Measurements from ENCODE around the gene CFAP74. TPM values are rescaled to one million over a fixed set of nuclear protein-coding genes. Genes with fewer than 3 reads are reported as not detected.

CFAP74 gene
- total RNA-seq, 1 experiment from 2014 or later, result not detected

DNA sequence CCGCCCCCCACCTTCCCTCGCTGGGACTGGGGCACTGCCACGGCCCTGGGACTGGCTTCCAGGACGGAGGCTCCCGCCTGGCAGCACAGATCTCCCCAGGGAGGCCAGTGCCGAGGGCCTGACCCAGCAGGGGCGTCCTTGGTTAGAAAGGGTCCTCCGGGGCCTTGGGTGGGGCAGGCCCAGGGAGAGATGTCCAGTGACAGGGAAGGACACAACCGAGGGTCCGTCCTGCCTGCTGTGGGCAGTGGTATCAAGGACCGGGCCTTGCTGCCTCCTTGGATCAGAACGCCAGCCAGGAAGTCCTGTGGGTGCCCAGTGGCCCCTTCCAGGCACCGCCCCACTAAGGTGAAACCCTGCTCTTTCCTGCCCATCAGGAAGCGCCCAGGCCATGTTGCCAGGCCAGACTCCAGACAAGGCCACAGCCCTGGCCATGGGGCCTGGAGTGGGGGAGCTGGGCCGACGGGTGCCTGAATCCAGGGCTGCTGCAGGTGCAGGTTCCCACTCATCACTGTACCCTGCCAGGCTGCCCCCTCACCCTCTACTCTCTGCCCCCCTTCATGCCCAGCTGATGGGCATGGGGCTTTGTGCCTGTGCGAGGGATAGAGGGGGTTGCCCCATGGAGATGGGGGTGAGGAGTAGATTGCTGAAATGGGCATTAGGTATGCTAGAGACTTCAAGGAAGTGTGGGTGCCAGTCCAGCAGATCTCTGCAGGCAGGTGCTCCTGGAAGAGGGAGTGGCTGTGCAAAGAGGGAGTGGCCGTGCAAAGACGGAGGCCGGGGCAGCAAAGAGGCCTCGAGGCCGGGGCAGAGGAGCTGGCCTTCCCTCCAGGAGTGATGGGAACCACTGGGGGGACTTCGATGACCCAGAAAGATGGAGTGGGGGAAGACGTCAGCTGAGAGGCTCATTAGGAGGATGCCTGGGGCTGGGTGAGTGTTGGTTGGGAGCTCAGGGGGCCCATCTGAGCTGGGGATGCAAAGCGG, 44.5 kb upstream of the CFAP74 start:
- H3K27ac ChIP-seq (ENCODE audit: low read depth, low read length, poor library complexity, severe bottlenecking), result no peak overlapping the region
- H3K4me3 ChIP-seq (ENCODE audit: low read depth, low read length, poor library complexity, severe bottlenecking), result no peak overlapping the region
- ChIA-PET CTCF (no interaction called here), POLR2A (ENCODE audit: low non-redundant PET) (no interaction called here)
- DNase-seq (ENCODE audit: low spot score), result no peak
- peaks cover 5% of the 10 kb centered on the region for H3K4me1 ChIP-seq (ENCODE audit: insufficient read depth, low read length, poor library complexity, severe bottlenecking)
- no peaks in the 10 kb centered on the region for H3K36me3 ChIP-seq (ENCODE audit: insufficient read depth, low read length, poor library complexity, severe bottlenecking)
- TF ChIP-seq, protein P1, sequence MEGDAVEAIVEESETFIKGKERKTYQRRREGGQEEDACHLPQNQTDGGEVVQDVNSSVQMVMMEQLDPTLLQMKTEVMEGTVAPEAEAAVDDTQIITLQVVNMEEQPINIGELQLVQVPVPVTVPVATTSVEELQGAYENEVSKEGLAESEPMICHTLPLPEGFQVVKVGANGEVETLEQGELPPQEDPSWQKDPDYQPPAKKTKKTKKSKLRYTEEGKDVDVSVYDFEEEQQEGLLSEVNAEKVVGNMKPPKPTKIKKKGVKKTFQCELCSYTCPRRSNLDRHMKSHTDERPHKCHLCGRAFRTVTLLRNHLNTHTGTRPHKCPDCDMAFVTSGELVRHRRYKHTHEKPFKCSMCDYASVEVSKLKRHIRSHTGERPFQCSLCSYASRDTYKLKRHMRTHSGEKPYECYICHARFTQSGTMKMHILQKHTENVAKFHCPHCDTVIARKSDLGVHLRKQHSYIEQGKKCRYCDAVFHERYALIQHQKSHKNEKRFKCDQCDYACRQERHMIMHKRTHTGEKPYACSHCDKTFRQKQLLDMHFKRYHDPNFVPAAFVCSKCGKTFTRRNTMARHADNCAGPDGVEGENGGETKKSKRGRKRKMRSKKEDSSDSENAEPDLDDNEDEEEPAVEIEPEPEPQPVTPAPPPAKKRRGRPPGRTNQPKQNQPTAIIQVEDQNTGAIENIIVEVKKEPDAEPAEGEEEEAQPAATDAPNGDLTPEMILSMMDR (conservative IDR thresholded peaks at IDR 0.05; ENCODE audit: low read depth, low read length), result no peak
- TF ChIP-seq EZH2 (IDR thresholded peaks at IDR 0.05; ENCODE audit: borderline replicate concordance, low read depth, low read length, poor library complexity, severe bottlenecking), result no peak
- intact Hi-C loops (cut with micrococcal nuclease; ENCODE audit: unreplicated experiment), result no loop called here
- no peaks in the 10 kb centered on the region for H3K9me3 ChIP-seq (ENCODE audit: low read depth, low read length, poor library complexity, severe bottlenecking)
- H3K27me3 ChIP-seq (replicated peaks; ENCODE audit: insufficient read depth, low read depth, low read length, poor library complexity), result peaks cover 41% of the 10 kb centered on the region
- no TSS peak for BruUV-seq (replicated peaks)

DNA sequence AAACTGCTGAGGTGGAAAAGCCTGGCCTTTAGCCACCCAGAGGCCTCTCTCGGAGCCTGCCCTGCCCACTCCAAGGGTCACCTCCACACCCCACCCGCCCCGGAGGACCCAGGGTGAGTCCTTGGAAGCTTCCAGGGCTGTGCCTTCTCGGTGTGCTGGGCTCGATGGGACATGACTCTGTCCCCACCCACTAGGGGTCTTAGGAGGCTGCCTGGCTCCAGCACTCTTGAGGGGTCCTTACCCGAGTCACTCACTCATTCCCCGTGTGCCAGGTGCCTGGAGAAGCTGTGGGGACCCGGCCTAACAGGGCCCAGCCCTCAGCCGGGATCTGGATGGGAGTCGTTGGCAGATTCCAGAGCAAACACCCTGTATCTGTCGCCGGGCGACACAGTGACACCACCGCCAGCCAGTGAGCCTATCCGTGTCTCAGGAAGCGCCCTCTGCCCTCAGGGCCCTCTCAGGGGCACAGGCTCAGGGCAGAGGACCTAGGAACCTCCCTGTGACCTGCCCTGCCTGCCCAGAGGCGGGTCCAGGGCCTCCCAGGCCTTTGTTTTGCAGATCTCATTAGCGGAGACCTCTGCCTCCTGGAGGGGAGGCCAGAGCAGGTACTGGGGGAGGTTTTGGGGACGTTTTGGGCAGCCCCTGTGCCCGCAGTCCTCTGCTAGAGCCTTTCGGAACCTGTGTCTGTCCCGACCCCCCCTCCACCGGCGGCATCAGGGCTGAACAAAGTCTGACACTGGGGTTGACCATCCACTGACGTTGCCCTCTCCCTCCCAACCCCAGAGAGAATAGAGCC, 43.6 kb upstream of the CFAP74 start:
- DNase-seq (ENCODE audit: low spot score), result no peak
- no peak for TF ChIP-seq EZH2 (IDR thresholded peaks at IDR 0.05; ENCODE audit: borderline replicate concordance, low read depth, low read length, poor library complexity, severe bottlenecking)
- TF ChIP-seq, protein P1 (conservative IDR thresholded peaks at IDR 0.05; ENCODE audit: low read depth, low read length), result no peak

DNA sequence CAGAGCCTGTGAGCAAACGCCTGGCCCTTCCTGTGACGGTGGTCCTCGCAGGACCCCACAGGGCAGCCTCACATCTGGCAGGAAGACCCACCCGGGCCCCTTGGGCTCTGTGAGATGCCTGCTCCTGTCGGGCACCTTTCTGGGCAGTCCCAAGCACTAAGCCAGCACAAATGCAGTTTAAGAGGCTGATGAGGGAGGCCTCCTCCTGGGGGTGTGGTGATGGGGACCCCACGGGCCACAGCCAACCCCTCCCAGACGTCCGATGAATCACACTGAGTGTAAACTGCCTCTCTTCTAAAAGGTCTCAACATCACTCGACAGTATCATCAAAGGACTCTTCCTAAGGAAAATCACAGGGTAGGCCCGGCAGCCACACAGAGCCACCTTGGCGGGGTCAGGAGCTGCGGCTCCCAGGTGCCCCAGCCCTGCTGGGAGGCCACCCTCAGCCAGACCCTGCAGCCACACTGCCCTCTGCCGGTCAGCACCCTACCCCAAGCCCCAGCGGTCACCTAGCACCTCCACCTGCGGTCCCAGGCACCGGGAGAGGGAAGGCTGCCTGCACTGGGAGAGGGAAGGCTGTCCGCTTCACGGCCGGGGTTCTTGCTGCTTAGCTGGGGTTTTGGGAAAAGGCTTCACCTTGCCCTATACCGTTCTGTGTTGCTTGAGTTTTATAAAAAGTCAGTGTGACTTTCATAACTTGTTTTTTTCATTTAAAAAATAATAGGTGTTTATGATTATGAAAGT, 42.8 kb upstream of the CFAP74 start:
- CTCF ChIA-PET, result no interaction called here
- BruUV-seq (replicated peaks), result no TSS peak
- H3K27me3 ChIP-seq (replicated peaks; ENCODE audit: insufficient read depth, low read depth, low read length, poor library complexity), result peaks cover 28% of the 10 kb centered on the region
- POLR2A ChIA-PET (ENCODE audit: low non-redundant PET), result no interaction called here
- TF ChIP-seq, protein P1 (conservative IDR thresholded peaks at IDR 0.05; ENCODE audit: low read depth, low read length), result peak; percentile 58
- no peak for TF ChIP-seq EZH2 (IDR thresholded peaks at IDR 0.05; ENCODE audit: borderline replicate concordance, low read depth, low read length, poor library complexity, severe bottlenecking)
- no peaks in the 10 kb centered on the region for H3K9me3 ChIP-seq (ENCODE audit: low read depth, low read length, poor library complexity, severe bottlenecking)
- H3K27ac ChIP-seq (ENCODE audit: low read depth, low read length, poor library complexity, severe bottlenecking), result no peak overlapping the region
- intact Hi-C loops (cut with micrococcal nuclease; ENCODE audit: unreplicated experiment), result no loop called here
- peaks cover 5% of the 10 kb centered on the region for H3K4me1 ChIP-seq (ENCODE audit: insufficient read depth, low read length, poor library complexity, severe bottlenecking)
- DNase-seq (ENCODE audit: low spot score), result no peak
- H3K4me3 ChIP-seq (ENCODE audit: low read depth, low read length, poor library complexity, severe bottlenecking), result no peak overlapping the region
- no peaks in the 10 kb centered on the region for H3K36me3 ChIP-seq (ENCODE audit: insufficient read depth, low read length, poor library complexity, severe bottlenecking)

More for the DNA sequence above, 43.6 kb upstream of the CFAP74 start:
- POLR2A ChIA-PET (ENCODE audit: low non-redundant PET), result no interaction called here
- H3K27ac ChIP-seq (ENCODE audit: low read depth, low read length, poor library complexity, severe bottlenecking), result no peak overlapping the region
- peaks cover 5% of the 10 kb centered on the region for H3K4me1 ChIP-seq (ENCODE audit: insufficient read depth, low read length, poor library complexity, severe bottlenecking)
- no TSS peak for BruUV-seq (replicated peaks)
- H3K4me3 ChIP-seq (ENCODE audit: low read depth, low read length, poor library complexity, severe bottlenecking), result no peak overlapping the region
- H3K27me3 ChIP-seq (replicated peaks; ENCODE audit: insufficient read depth, low read depth, low read length, poor library complexity), result peaks cover 36% of the 10 kb centered on the region
- no peaks in the 10 kb centered on the region for H3K36me3 ChIP-seq (ENCODE audit: insufficient read depth, low read length, poor library complexity, severe bottlenecking)
- no peaks in the 10 kb centered on the region for H3K9me3 ChIP-seq (ENCODE audit: low read depth, low read length, poor library complexity, severe bottlenecking)
- CTCF ChIA-PET, result no interaction called here
- intact Hi-C loops (cut with micrococcal nuclease; ENCODE audit: unreplicated experiment), result no loop called here
